ENCODE data around the gene SLC4A2. TPM values are rescaled to one million over a fixed set of nuclear protein-coding genes. Genes with fewer than 3 reads are reported as not detected.

The SLC4A2 gene
- total and polyA plus RNA-seq, 2 of the 8 experiments (the other 6 are each of a cell fraction or from before 2014, with no cell fraction given), result 72.6 to 147 TPM

DNA sequence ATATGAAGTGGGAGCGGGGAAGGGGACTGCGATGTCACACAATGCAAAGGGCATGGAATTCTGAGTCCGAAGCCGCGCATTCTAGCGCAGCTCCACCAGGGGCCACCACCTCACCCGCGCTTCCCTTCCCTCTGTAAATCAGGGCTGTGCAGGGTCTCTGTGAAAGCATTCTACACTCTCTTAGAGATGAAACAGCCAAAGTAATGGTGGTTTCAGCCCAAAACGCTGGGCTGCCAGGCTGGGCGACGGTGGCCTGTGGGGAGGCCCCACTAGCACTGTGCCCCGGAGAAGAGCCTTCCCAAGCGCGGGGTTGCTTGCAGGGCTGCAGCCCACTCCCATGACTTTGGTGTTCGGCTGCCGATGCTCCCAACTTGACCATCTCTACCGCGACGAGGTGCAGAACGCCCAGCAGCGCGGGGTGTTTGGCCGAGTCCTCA lies 46.5 kb upstream of the SLC4A2 start:
- peak; percentile 84 for FAIRE-seq
- Histone ChIP-seq H3K4ac (replicated peaks; ENCODE audit: insufficient read length, low read depth, low read length) (no peak overlapping the region), H3K27me3 (replicated peaks in 1 of 4; ENCODE audit: control insufficient read depth in 3 of 4, extremely low read depth in 1 of 4, insufficient read depth in 3 of 4, low read length in 3 of 4) (peaks cover 0 to 15% (median 12%) of the 10 kb centered on the region in 4 experiments; a peak in 6 of 7 replicates), H4K5ac (ENCODE audit: insufficient read length, low read depth, low read length) (no peak overlapping the region), H3K4me1 (replicated peaks in 1 of 4; ENCODE audit: control insufficient read depth in 3 of 4, insufficient read depth in 4 of 4, low read length in 3 of 4) (peaks cover 0 to 38% (median 27%) of the 10 kb centered on the region in 4 experiments; a peak in 6 of 7 replicates), H4K8ac (ENCODE audit: extremely low read depth, insufficient read depth, low read length) (peak overlapping the region; percentile 23; the same call in 1 of the 2 replicates), H4K91ac (replicated peaks; ENCODE audit: insufficient read length, low read length) (peak overlapping the region; percentile 5), H4K20me1 (replicated peaks in 1 of 2; ENCODE audit: control insufficient read depth in 1 of 2, insufficient read depth in 2 of 2, low read length in 2 of 2) (no peaks in the 10 kb centered on the region), H2BK5ac (ENCODE audit: low read depth, low read length) (peak overlapping the region; percentile 50; the same call in 1 of the 2 replicates), H3K79me2 (ENCODE audit: control insufficient read depth in 1 of 2, insufficient read depth in 2 of 2, low read length in 2 of 2) (no peaks in the 10 kb centered on the region), H3K14ac (ENCODE audit: insufficient read length) (no peak overlapping the region), H2AK5ac (ENCODE audit: low read depth, low read length) (no peak overlapping the region), H3K23me2 (ENCODE audit: low read depth, low read length) (no peaks in the 10 kb centered on the region; the same call in 1 of the 2 replicates), H3K9me3 (ENCODE audit: insufficient read depth in 2 of 2, low read depth in 1 of 2, low read length in 1 of 2) (no peaks in the 10 kb centered on the region), H2BK12ac (ENCODE audit: low read depth, low read length) (peak overlapping the region; percentile 72; the same call in 1 of the 2 replicates), H3K36me3 (ENCODE audit: control insufficient read depth in 2 of 4, insufficient read depth in 4 of 4, low read length in 3 of 4) (no peaks in the 10 kb centered on the region), H3K4me2 (ENCODE audit: insufficient read depth in 1 of 2, low read depth in 2 of 2, low read length in 2 of 2) (peak overlapping the region; percentile 60 to 68), H3K23ac (ENCODE audit: insufficient read length) (no peak overlapping the region), H3K9ac (replicated peaks in 1 of 4; ENCODE audit: extremely low read depth in 1 of 4, low read depth in 3 of 4, low read length in 3 of 4) (0 out of 7 replicates have a peak overlapping the region, but pooled peaks of 2 of the 4 experiments have one; percentile 29 to 38), H2BK120ac (replicated peaks; ENCODE audit: low read depth, low read length) (no peak overlapping the region), H2BK20ac (ENCODE audit: low read length) (no peak overlapping the region), H3K56ac (replicated peaks; ENCODE audit: insufficient read length, low read depth, low read length) (no peak overlapping the region), H3K4me3 (ENCODE audit: extremely low read depth in 1 of 4, insufficient read depth in 2 of 4, low read depth in 3 of 4, low read length in 4 of 4) (peak overlapping the region in 3 of 4 experiments; percentile 4 to 53 (median 7); a peak in 4 of 8 replicates), H3K27ac (ENCODE audit: low read depth, low read length) (no peak overlapping the region), H2AFZ (ENCODE audit: low read length) (no peak overlapping the region), H3K18ac (ENCODE audit: extremely low read depth, low read length) (no peak overlapping the region), H3K79me1 (ENCODE audit: low read depth, low read length) (no peaks in the 10 kb centered on the region; the same call in 1 of the 2 replicates), H2BK15ac (ENCODE audit: low read length) (peak overlapping the region; percentile 72; the same call in 1 of the 2 replicates)
- ChIA-PET POLR2A (ENCODE audit: partially characterized antibody) (interaction anchor here (0.8 to 1.6 kb wide), 6 partner anchors 8 to 64 kb away, joined by 3 to 6 read pairs (median 4); no protein-coding TSS in a partner anchor), CTCF (ENCODE audit: partially characterized antibody) (interaction anchor here (0.8 to 11.5 kb wide), 26 partner anchors 8 to 166 kb away, joined by 3 to 142 read pairs (median 4); partner anchors contain the start of genes ATG9B and NOS3)
- 41% methylated on average over 16 of the region's 23 CpGs; no CpG with 5 or more reads in 1 of the 2 experiments for WGBS, 2 experiments (ENCODE audit: extremely low coverage in 1 of 2, insufficient coverage in 1 of 2, insufficient read length in 1 of 2, insufficient replicate concordance in 2 of 2, low coverage in 1 of 2, low lambda C conversion rate in 2 of 2, missing lambda C conversion rate in 1 of 2)
- DNase-seq (ENCODE audit: low read depth in 1 of 2, low spot score in 2 of 2), result peak in 1 of 2 experiments; percentile 73
- no peak for TF ChIP-seq SIRT6 (IDR thresholded peaks at IDR 0.05; ENCODE audit: low read length)
- TF ChIP-seq BCL11A (IDR thresholded peaks at IDR 0.05; ENCODE audit: low read depth in 2 of 2, low read length in 2 of 2), result no peak
- no peak for TF ChIP-seq GABPA (IDR thresholded peaks at IDR 0.05; ENCODE audit: borderline replicate concordance, insufficient read depth, low read length)
- no peak for TF ChIP-seq CTBP2 (IDR thresholded peaks at IDR 0.05; ENCODE audit: borderline replicate concordance, insufficient read depth, insufficient read length, low read length)
- TF ChIP-seq, protein P1, sequence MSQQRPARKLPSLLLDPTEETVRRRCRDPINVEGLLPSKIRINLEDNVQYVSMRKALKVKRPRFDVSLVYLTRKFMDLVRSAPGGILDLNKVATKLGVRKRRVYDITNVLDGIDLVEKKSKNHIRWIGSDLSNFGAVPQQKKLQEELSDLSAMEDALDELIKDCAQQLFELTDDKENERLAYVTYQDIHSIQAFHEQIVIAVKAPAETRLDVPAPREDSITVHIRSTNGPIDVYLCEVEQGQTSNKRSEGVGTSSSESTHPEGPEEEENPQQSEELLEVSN (IDR thresholded peaks at IDR 0.05), result no peak
- TF ChIP-seq HDAC6 (IDR thresholded peaks at IDR 0.05; ENCODE audit: low read depth, low read length), result no peak
- no peak for TF ChIP-seq SRF (IDR thresholded peaks at IDR 0.05; ENCODE audit: low read depth, low read length)
- TF ChIP-seq, protein P2, sequence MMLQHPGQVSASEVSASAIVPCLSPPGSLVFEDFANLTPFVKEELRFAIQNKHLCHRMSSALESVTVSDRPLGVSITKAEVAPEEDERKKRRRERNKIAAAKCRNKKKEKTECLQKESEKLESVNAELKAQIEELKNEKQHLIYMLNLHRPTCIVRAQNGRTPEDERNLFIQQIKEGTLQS (IDR thresholded peaks at IDR 0.05; ENCODE audit: insufficient read depth, low read depth, low read length), result no peak
- no peak for TF ChIP-seq SP2 (IDR thresholded peaks at IDR 0.05; ENCODE audit: low read length)
- TF ChIP-seq EZH2 (IDR thresholded peaks at IDR 0.05; ENCODE audit: low read depth, low read length, severe bottlenecking), result no peak
- no peak for TF ChIP-seq SP4 (IDR thresholded peaks at IDR 0.05; ENCODE audit: low read length)
- TF ChIP-seq YY1 (IDR thresholded peaks at IDR 0.05; ENCODE audit: low read depth, low read length), result no peak

All from H1 (cell line).